Keratinocyte (primary cell): ENCODE results near the gene TOE1. TPM values are rescaled to one million over a fixed set of nuclear protein-coding genes. Genes with fewer than 3 reads are reported as not detected.

ENCODE experiments used
- DNase-seq: peaks from one replicate; pipeline ENCODE4 v3.0.0-alpha.2; 2011; ENCODE audit warnings: low read depth, missing footprints, low spot score
- FAIRE-seq: peaks from 2 replicates; lab custom pipeline; 2011; peaks lifted over from hg19 to GRCh38; lab: Jason Lieb, UNC
- H2AFZ ChIP-seq: 2 replicates; pipeline ENCODE4 v1.6.0; 2012; ENCODE audit warnings: low read length, control low read depth, inconsistent platforms; ENCODE audit not compliant: control insufficient read depth
- H3K27ac ChIP-seq: 2 replicates; pipeline ENCODE4 v1.5.1; 2011; ENCODE audit warnings: low read length; ENCODE audit not compliant: control insufficient read depth, insufficient read depth
- H3K27me3 ChIP-seq: 3 replicates; pipeline ENCODE4 v1.6.0; 2011; ENCODE audit warnings: low read length; ENCODE audit not compliant: control insufficient read depth, insufficient read depth; ENCODE audit errors: extremely low read depth
- H3K36me3 ChIP-seq, 2 experiments: 2 replicates in 1 of 2; 3 replicates in 1 of 2; pipeline ENCODE4 v1.5.1; 2011; ENCODE audit warnings: low read length in 2 of 2, mild to moderate bottlenecking in 1 of 2; ENCODE audit not compliant: control insufficient read depth in 2 of 2, insufficient read depth in 2 of 2; ENCODE audit errors: extremely low read depth in 1 of 2
- H3K4me1 ChIP-seq: 3 replicates; pipeline ENCODE4 v1.5.1; 2011; ENCODE audit warnings: low read length; ENCODE audit not compliant: control insufficient read depth, insufficient read depth; ENCODE audit errors: extremely low read depth
- H3K4me2 ChIP-seq: 3 replicates; pipeline ENCODE4 v1.6.0; 2011; ENCODE audit warnings: low read depth, low read length; ENCODE audit not compliant: control insufficient read depth, insufficient read depth; ENCODE audit errors: extremely low read depth
- H3K4me3 ChIP-seq, 3 experiments: fragments of 200-600 bp in 1 of 3; sonication (generic) in 1 of 3; 2 replicates in 2 of 3; 3 replicates in 1 of 3; pipeline ENCODE4 v1.5.1; 2011 to 2016; ENCODE audit warnings: low read length in 3 of 3, mild to moderate bottlenecking in 3 of 3, control low read depth in 2 of 3, inconsistent platforms in 1 of 3, low read depth in 1 of 3, mixed read lengths in 1 of 3, mixed run types in 1 of 3, moderate library complexity in 1 of 3; ENCODE audit not compliant: control insufficient read depth in 2 of 3, insufficient read depth in 2 of 3; ENCODE audit errors: extremely low read depth in 1 of 3
- H3K79me2 ChIP-seq: 2 replicates; pipeline ENCODE4 v1.6.0; 2012; ENCODE audit warnings: low read length; ENCODE audit not compliant: control insufficient read depth, insufficient read depth
- H3K9ac ChIP-seq: 3 replicates; pipeline ENCODE4 v1.6.0; 2011; ENCODE audit warnings: low read length; ENCODE audit not compliant: control insufficient read depth, insufficient read depth; ENCODE audit errors: extremely low read depth
- H3K9me1 ChIP-seq: 3 replicates; pipeline ENCODE4 v1.6.0; 2011; ENCODE audit warnings: low read length; ENCODE audit not compliant: control insufficient read depth, insufficient read depth; ENCODE audit errors: extremely low read depth
- H3K9me3 ChIP-seq: 2 replicates; pipeline ENCODE4 v1.5.1; 2012; ENCODE audit warnings: low read depth, low read length; ENCODE audit not compliant: control insufficient read depth
- H4K20me1 ChIP-seq: 3 replicates; pipeline ENCODE4 v1.6.0; 2011; ENCODE audit warnings: low read length; ENCODE audit not compliant: control insufficient read depth, insufficient read depth; ENCODE audit errors: extremely low read depth
- CTCF ChIP-seq, 3 experiments: IDR thresholded peaks in 1 of 3; conservative IDR thresholded peaks in 1 of 3; optimal IDR thresholded peaks in 1 of 3; 2 replicates in 2 of 3; 3 replicates in 1 of 3; pipeline versions ENCODE3 to v1.5.1; 2011; ENCODE audit warnings: low read length in 3 of 3, mild to moderate bottlenecking in 3 of 3, moderate library complexity in 2 of 3, control low read depth in 1 of 3, inconsistent platforms in 1 of 3; ENCODE audit not compliant: insufficient read depth in 2 of 3; ENCODE audit errors: extremely low read depth in 1 of 3
- EZH2 ChIP-seq: IDR thresholded peaks from one replicate; pipeline ENCODE4 v1.6.1; 2012; ENCODE audit warnings: inconsistent platforms, mild to moderate bottlenecking, low read length, moderate library complexity
- dilution Hi-C: fragments of 300-500 bp; cut with MboI; formaldehyde crosslinking; loops from one replicate; pipeline ENCODE4 v1.7.0; 2020; ENCODE audit warnings: low sequenced_read_pairs; ENCODE audit not compliant: extremely low pct_ligation_motif_present
- polyA plus RNA-seq, 5 experiments: library from polyadenylated mRNA; depleted of rRNA in 3 of 5; stranded (reverse) in 3 of 5; stranded (forward) in 1 of 5; unstranded in 1 of 5; fragments of >200 nt; gene quantifications; 1 replicate in 1 of 5; 2 replicates in 3 of 5; 3 replicates in 1 of 5; pipeline versions ENCODE4 v1.2.1 to v1.2.3, GENCODE V29; 2011 to 2012; ENCODE audit warnings: missing spikeins in 2 of 5, low read depth in 1 of 5, low replicate concordance in 1 of 5

Gene TOE1
- polyA plus RNA-seq, 1 donor (not counting 4 experiments of a cell fraction or from before 2014, with no cell fraction given): 12.1 TPM

- no peak overlapping the region for H3K9ac ChIP-seq
- no peak overlapping the region for H3K4me2 ChIP-seq
- no peak overlapping the region for H3K27ac ChIP-seq
- no peak overlapping the region for H3K4me3 ChIP-seq
- H3K9me3 ChIP-seq: no peaks in the 10 kb centered on the region
- no peaks in the 10 kb centered on the region for H3K9me1 ChIP-seq
- H3K4me1 ChIP-seq: peaks cover 10% of the 10 kb centered on the region
- no peak for FAIRE-seq
- no peak for DNase-seq
- no peaks in the 10 kb centered on the region for H4K20me1 ChIP-seq
- dilution Hi-C loops: no loop called here
- no peaks in the 10 kb centered on the region for H3K79me2 ChIP-seq
- no peaks in the 10 kb centered on the region for H3K27me3 ChIP-seq
- TF ChIP-seq CTCF (optimal IDR thresholded peaks at IDR 0.05 in 1 of 3, IDR thresholded peaks at IDR 0.05 in 1 of 3, conservative IDR thresholded peaks at IDR 0.05 in 1 of 3; ENCODE audit: extremely low read depth in 1 of 3, insufficient read depth in 2 of 3, low read length in 3 of 3) (no peak), EZH2 (no peak)
- no peaks in the 10 kb centered on the region for H3K36me3 ChIP-seq
- H2AFZ ChIP-seq: no peak overlapping the region
These were observed 39.6 kb downstream of the TOE1 start for GRCh38 chr1:45379524-45379923.

GRCh38 chr1:45380125-45380524, 40.2 kb downstream of the TOE1 start:
- no peaks in the 10 kb centered on the region for H3K79me2 ChIP-seq
- no peak overlapping the region for H2AFZ ChIP-seq
- H4K20me1 ChIP-seq: no peaks in the 10 kb centered on the region
- no peak overlapping the region for H3K27ac ChIP-seq
- TF ChIP-seq EZH2: no peak
- TF ChIP-seq CTCF (optimal IDR thresholded peaks at IDR 0.05 in 1 of 3, IDR thresholded peaks at IDR 0.05 in 1 of 3, conservative IDR thresholded peaks at IDR 0.05 in 1 of 3; ENCODE audit: extremely low read depth in 1 of 3, insufficient read depth in 2 of 3, low read length in 3 of 3): no peak
- H3K27me3 ChIP-seq: no peaks in the 10 kb centered on the region
- dilution Hi-C loops: no loop called here
- H3K9ac ChIP-seq: no peak overlapping the region
- no peaks in the 10 kb centered on the region for H3K36me3 ChIP-seq
- peaks cover 10% of the 10 kb centered on the region for H3K4me1 ChIP-seq
- no peaks in the 10 kb centered on the region for H3K9me1 ChIP-seq
- H3K9me3 ChIP-seq: no peaks in the 10 kb centered on the region
- H3K4me3 ChIP-seq: no peak overlapping the region
- FAIRE-seq (no peak), DNase-seq (no peak)
- no peak overlapping the region for H3K4me2 ChIP-seq
